ENCODE results near the gene SYT8.
"Not testable (repeated sequence)": the region's sequence is repeated elsewhere in the genome, so short reads cannot be mapped to it uniquely, and the experiment has no call there.

The SYT8 gene

GRCh38 chr11:1873813-1874150, 39.0 kb downstream of the SYT8 start:
- not testable (repeated sequence) for DNase-seq (ENCODE audit: low spot score)

GRCh38 chr11:1874441-1875092, 39.8 kb downstream of the SYT8 start:
- DNase-seq (ENCODE audit: low spot score), result not testable (repeated sequence)

GRCh38 chr11:1875093-1875850, 40.5 kb downstream of the SYT8 start:
- DNase-seq (ENCODE audit: low spot score), result no peak

GRCh38 chr11:1875851-1876301, 41.1 kb downstream of the SYT8 start:
- not testable (repeated sequence) for DNase-seq (ENCODE audit: low spot score)

GRCh38 chr11:1876361-1877063, 41.7 kb downstream of the SYT8 start:
- no peak for DNase-seq (ENCODE audit: low spot score)

- no peak for DNase-seq (ENCODE audit: low spot score)
Observed at GRCh38 chr11:1877211-1878136, 42.7 kb downstream of the SYT8 start.

- DNase-seq (ENCODE audit: low spot score), result no peak
Observed at GRCh38 chr11:1878137-1879031, 43.6 kb downstream of the SYT8 start.

- no peak for DNase-seq (ENCODE audit: low spot score)
Observed at GRCh38 chr11:1879342-1879940, 44.7 kb downstream of the SYT8 start.

GRCh38 chr11:1879941-1880720, 45.3 kb downstream of the SYT8 start:
- no peak for DNase-seq (ENCODE audit: low spot score)

GRCh38 chr11:1880746-1881441, 46.1 kb downstream of the SYT8 start:
- no peak for DNase-seq (ENCODE audit: low spot score)

- no peak for DNase-seq (ENCODE audit: low spot score)
Observed at GRCh38 chr11:1881442-1882264, 46.9 kb downstream of the SYT8 start.

GRCh38 chr11:1882265-1883238, 47.8 kb downstream of the SYT8 start:
- peak; percentile 30 for DNase-seq (ENCODE audit: low spot score)

- no peak for DNase-seq (ENCODE audit: low spot score)
Observed at GRCh38 chr11:1883346-1884302, 48.8 kb downstream of the SYT8 start.

GRCh38 chr11:1884303-1884700, 49.5 kb downstream of the SYT8 start:
- no peak for DNase-seq (ENCODE audit: low spot score)

GRCh38 chr11:1886551-1886950, 51.8 kb downstream of the SYT8 start:
- DNase-seq (ENCODE audit: low spot score), result not testable (repeated sequence)
